A549 (cell line): ENCODE measurements around the gene IMPG1. TPM values are rescaled to one million over a fixed set of nuclear protein-coding genes. Genes with fewer than 3 reads are reported as not detected.
A peak's percentile ranks its signal among the peaks of the same experiment; 100 is the strongest.

ENCODE experiments used
- ATAC-seq, 2 experiments: fragments of 200-7000 bp in 1 of 2; fragments of >200 bp in 1 of 2; cut with Nextera tagmentation in 1 of 2; cut with Tn5 transposase in 1 of 2; 3 replicates each; pipeline versions ENCODE4 v1.8.0 to v1.9.1; 2018 to 2020; ENCODE audit warnings: mild to moderate bottlenecking in 1 of 2, moderate library complexity in 1 of 2
- CTCF ChIA-PET: fragments of 300-600 bp; sonication (Branson Sonifier 250); formaldehyde crosslinking; extraction: SDS; loops from one replicate; lab custom pipeline; 2021; ENCODE audit warnings: antibody characterized with exemption, inconsistent platforms; lab: Yijun Ruan, JAX
- POLR2A ChIA-PET: fragments of 350-600 bp; formaldehyde crosslinking; extraction: SDS; loops from one replicate; lab custom pipeline; 2021; ENCODE audit warnings: antibody characterized with exemption, inconsistent platforms; lab: Yijun Ruan, JAX
- DNase-seq, 2 experiments: peaks; one replicate each; pipeline versions ENCODE4 v3.0.0 to v3.0.0-alpha.2; 2011 to 2016; ENCODE audit warnings: low read depth in 1 of 2, low spot score in 1 of 2
- FAIRE-seq: peaks from 2 replicates; lab custom pipeline; 2011; peaks lifted over from hg19 to GRCh38; lab: Jason Lieb, UNC
- H3K27ac ChIP-seq, 2 experiments: fragments of >200 bp; sonication (Bioruptor Twin); formaldehyde crosslinking; 3 replicates each; pipeline ENCODE4 v1.5.1; 2016 to 2017
- H3K4me1 ChIP-seq: fragments of >200 bp; sonication (Bioruptor Twin); formaldehyde crosslinking; 3 replicates; pipeline ENCODE4 v1.6.1; 2016
- H3K4me2 ChIP-seq: fragments of >200 bp; sonication (Bioruptor Twin); formaldehyde crosslinking; 3 replicates; pipeline ENCODE4 v1.6.1; 2016
- H3K4me3 ChIP-seq: fragments of >200 bp; sonication (Bioruptor Twin); formaldehyde crosslinking; 3 replicates; pipeline ENCODE4 v1.5.1; 2016
- H3K9me3 ChIP-seq: fragments of >200 bp; sonication (Bioruptor Twin); formaldehyde crosslinking; 3 replicates; pipeline ENCODE4 v1.6.1; 2016
- CBX2 ChIP-seq: fragments of 200-600 bp; sonication (generic); IDR thresholded peaks from 2 replicates; pipeline ENCODE4 v1.6.1; 2016; ENCODE audit warnings: low read depth, mild to moderate bottlenecking, borderline replicate concordance
- CBX8 ChIP-seq: fragments of 200-600 bp; sonication (generic); IDR thresholded peaks from 2 replicates; pipeline ENCODE4 v1.6.1; 2016
- EHF ChIP-seq: fragments of 250-450 bp; sonication (Bioruptor Pico); IDR thresholded peaks from 2 replicates; pipeline ENCODE4 v1.5.0; 2020; ENCODE audit warnings: mild to moderate bottlenecking
- EP300 ChIP-seq, 2 experiments: fragments of >200 bp; sonication (Bioruptor Twin); formaldehyde crosslinking; IDR thresholded peaks; 2 replicates in 1 of 2; 3 replicates in 1 of 2; pipeline ENCODE4 v1.6.1; 2016 to 2017
- ESRRA ChIP-seq: fragments of 150-350 bp; IDR thresholded peaks from 2 replicates; pipeline ENCODE4 v1.6.1; 2014; ENCODE audit warnings: mild to moderate bottlenecking, low read length, borderline replicate concordance
- FOXS1 ChIP-seq: fragments of 250-450 bp; sonication (Bioruptor Pico); IDR thresholded peaks from 2 replicates; pipeline ENCODE4 v1.5.0; 2020; ENCODE audit warnings: mild to moderate bottlenecking, moderate library complexity
- GATA3 ChIP-seq: IDR thresholded peaks from 2 replicates; pipeline ENCODE4 v1.6.1; 2012; ENCODE audit warnings: borderline replicate concordance
- KDM5A ChIP-seq: fragments of 200-600 bp; sonication (generic); IDR thresholded peaks from 2 replicates; pipeline ENCODE4 v1.6.1; 2016; ENCODE audit warnings: antibody characterized with exemption, mild to moderate bottlenecking
- MAX ChIP-seq: IDR thresholded peaks from 2 replicates; pipeline ENCODE4 v1.6.1; 2012
- MYC ChIP-seq: IDR thresholded peaks from 2 replicates; pipeline ENCODE4 v1.6.1; 2012; ENCODE audit warnings: mild to moderate bottlenecking, inconsistent platforms, low read length, improper control_type of control experiment, borderline replicate concordance
- PBX3 ChIP-seq: IDR thresholded peaks from 2 replicates; pipeline ENCODE4 v1.6.1; 2012
- POLR2A ChIP-seq: IDR thresholded peaks from 2 replicates; pipeline ENCODE4 v1.6.1; 2012; ENCODE audit warnings: mild to moderate bottlenecking, low read length
- RAD21 ChIP-seq, 2 experiments: fragments of >200 bp in 1 of 2; sonication (Bioruptor Twin) in 1 of 2; formaldehyde crosslinking in 1 of 2; IDR thresholded peaks in 1 of 2; conservative IDR thresholded peaks in 1 of 2; 2 replicates in 1 of 2; 3 replicates in 1 of 2; pipeline ENCODE4 v1.6.1; 2012 to 2018; ENCODE audit warnings: inconsistent platforms in 1 of 2
- RCOR1 ChIP-seq: fragments of 150-350 bp; IDR thresholded peaks from 2 replicates; pipeline ENCODE4 v1.6.1; 2014; ENCODE audit warnings: antibody characterized with exemption, low read length, low read depth
- REST ChIP-seq: fragments of 200-600 bp; sonication (generic); IDR thresholded peaks from 2 replicates; pipeline ENCODE4 v1.6.1; 2016; ENCODE audit warnings: antibody characterized with exemption, mild to moderate bottlenecking, moderate library complexity
- SMC3 ChIP-seq: fragments of >200 bp; sonication (Bioruptor Twin); formaldehyde crosslinking; IDR thresholded peaks from 3 replicates; pipeline ENCODE4 v1.6.1; 2018; ENCODE audit warnings: inconsistent platforms
- SREBF2 ChIP-seq: fragments of 450-650 bp; IDR thresholded peaks from 2 replicates; pipeline ENCODE4 v1.6.1; 2014; ENCODE audit warnings: mild to moderate bottlenecking, moderate library complexity
- TP53 ChIP-seq: fragments of 250-450 bp; sonication (Bioruptor Pico); IDR thresholded peaks from 2 replicates; pipeline ENCODE4 v1.5.0; 2021; ENCODE audit warnings: mild to moderate bottlenecking, moderate library complexity
- ZFP36 ChIP-seq: fragments of 450-650 bp; IDR thresholded peaks from 2 replicates; pipeline ENCODE4 v1.6.1; 2014; ENCODE audit warnings: borderline replicate concordance; ENCODE audit not compliant: partially characterized antibody
- ZNF302 ChIP-seq: fragments of 250-450 bp; sonication (Bioruptor Pico); IDR thresholded peaks from 2 replicates; pipeline ENCODE4 v1.9.0; 2021; ENCODE audit warnings: inconsistent platforms, mild to moderate bottlenecking, moderate library complexity
- ZSCAN20 ChIP-seq: fragments of 250-450 bp; sonication (Bioruptor Pico); IDR thresholded peaks from 2 replicates; pipeline ENCODE4 v1.8.0; 2022; ENCODE audit warnings: mild to moderate bottlenecking, moderate library complexity
- WGBS: methylation state at CpG from one replicate; pipeline ENCODE4 v1.1.6; 2017; ENCODE audit errors: missing lambda C conversion rate; 5-methylcytosine and 5-hydroxymethylcytosine counted together
- polyA plus RNA-seq, 4 experiments: library from polyadenylated mRNA; depleted of rRNA in 3 of 4; stranded (reverse); fragments of >200 nt; fragmentation: RNase III in 1 of 4; extraction: RNeasy Plus Mini Kit Qiagen cat#74134 plus additional on column Dnase treatment in 1 of 4; gene quantifications; 2 replicates in 3 of 4; 3 replicates in 1 of 4; pipeline ENCODE4 v1.2.3, GENCODE V29; 2011 to 2017
- TF ChIP-seq, protein P1 (sequence below): fragments of >200 bp; sonication (Bioruptor Twin); formaldehyde crosslinking; IDR thresholded peaks from 3 replicates; pipeline ENCODE4 v1.5.1; 2016

IMPG1 gene
- polyA plus RNA-seq, 2 of the 4 experiments (the other 2 are of a cell fraction) = not detected

- CTCF ChIA-PET = no interaction called here
- no peak overlapping the region for H3K27ac ChIP-seq
- H3K4me3 ChIP-seq = no peak overlapping the region
- ATAC-seq (no peak), DNase-seq (no peak), FAIRE-seq (no peak)
- WGBS = 93% methylated on average over 3 of the region's 3 CpGs
- TF ChIP-seq ZSCAN20 (no peak), SREBF2 (no peak)
- POLR2A ChIA-PET = no interaction called here
- no peak overlapping the region for H3K4me2 ChIP-seq
- no peaks in the 10 kb centered on the region for H3K9me3 ChIP-seq
- no peaks in the 10 kb centered on the region for H3K4me1 ChIP-seq
Observed at GRCh38 chr6:75896526-75896925, 175.9 kb downstream of the IMPG1 start.

GRCh38 chr6:75893776-75894152 lies 178.7 kb downstream of the IMPG1 start:
- FAIRE-seq (no peak), ATAC-seq (no peak), DNase-seq (no peak)
- Histone ChIP-seq H3K9me3 (no peaks in the 10 kb centered on the region), H3K27ac (no peak overlapping the region), H3K4me1 (no peaks in the 10 kb centered on the region), H3K4me3 (no peak overlapping the region), H3K4me2 (no peak overlapping the region)
- CTCF ChIA-PET = interaction anchor here (0.6 to 2.6 kb wide), 11 partner anchors 9 to 964 kb away, joined by 3 to 29 read pairs (median 4); no protein-coding TSS in a partner anchor
- TF ChIP-seq RCOR1 = no peak
- TF ChIP-seq SREBF2 = no peak
- WGBS = 28% methylated on average over 2 of the region's 2 CpGs
- POLR2A ChIA-PET = no interaction called here

DNA sequence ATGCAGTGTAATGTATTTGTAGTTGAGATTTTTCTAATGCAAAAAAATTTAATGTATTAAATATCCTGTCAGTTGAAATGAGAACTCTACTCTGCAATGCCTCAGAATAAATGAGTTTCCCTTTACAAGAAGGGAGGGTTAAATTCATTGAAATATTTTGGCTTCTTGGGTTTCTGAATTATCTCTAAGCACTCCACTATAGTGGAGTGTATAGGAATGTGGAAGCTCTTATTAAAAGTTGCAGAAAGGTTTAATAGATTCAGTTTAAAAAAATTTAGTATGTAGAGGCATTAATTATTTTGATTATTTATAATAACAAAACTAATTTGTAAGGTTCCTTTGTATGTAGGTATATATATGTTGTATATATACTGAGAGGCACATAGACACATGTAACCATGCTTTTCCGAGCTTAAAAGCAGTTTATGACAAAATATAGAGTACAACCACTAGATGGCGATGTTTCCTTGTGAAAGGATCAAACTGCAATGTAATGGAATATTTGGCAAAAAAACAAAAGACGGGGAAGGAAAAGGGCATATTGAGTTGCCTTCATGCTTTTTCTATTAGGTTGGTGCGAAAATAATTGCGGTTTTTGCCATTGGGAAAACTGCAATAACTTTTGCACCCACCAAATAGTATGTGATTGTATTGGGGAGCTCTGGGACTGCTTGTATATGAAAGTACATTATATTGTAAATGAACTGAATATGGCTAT lies 179.2 kb downstream of the IMPG1 start:
- DNase-seq = peak; percentile 5 to 57
- WGBS = 7% methylated on average over 5 of the region's 5 CpGs
- no peaks in the 10 kb centered on the region for H3K4me1 ChIP-seq
- no peaks in the 10 kb centered on the region for H3K9me3 ChIP-seq
- no peak overlapping the region for H3K4me3 ChIP-seq
- CTCF ChIA-PET = interaction anchor here (0.6 to 2.6 kb wide), 12 partner anchors 9 to 964 kb away, joined by 3 to 29 read pairs (median 4); no protein-coding TSS in a partner anchor
- POLR2A ChIA-PET = no interaction called here
- no peak overlapping the region for H3K4me2 ChIP-seq
- peak; percentile 66 to 78; a peak in 4 of 6 replicates for ATAC-seq
- TF ChIP-seq RCOR1 (no peak), RAD21 (conservative IDR thresholded peaks at IDR 0.05 in 1 of 2, IDR thresholded peaks at IDR 0.05 in 1 of 2) (peak; percentile 66 to 67), CBX8 (no peak), PBX3 (no peak), SMC3 (peak; percentile 27; the same call in 1 of the 3 replicates)
- TF ChIP-seq, protein P1, sequence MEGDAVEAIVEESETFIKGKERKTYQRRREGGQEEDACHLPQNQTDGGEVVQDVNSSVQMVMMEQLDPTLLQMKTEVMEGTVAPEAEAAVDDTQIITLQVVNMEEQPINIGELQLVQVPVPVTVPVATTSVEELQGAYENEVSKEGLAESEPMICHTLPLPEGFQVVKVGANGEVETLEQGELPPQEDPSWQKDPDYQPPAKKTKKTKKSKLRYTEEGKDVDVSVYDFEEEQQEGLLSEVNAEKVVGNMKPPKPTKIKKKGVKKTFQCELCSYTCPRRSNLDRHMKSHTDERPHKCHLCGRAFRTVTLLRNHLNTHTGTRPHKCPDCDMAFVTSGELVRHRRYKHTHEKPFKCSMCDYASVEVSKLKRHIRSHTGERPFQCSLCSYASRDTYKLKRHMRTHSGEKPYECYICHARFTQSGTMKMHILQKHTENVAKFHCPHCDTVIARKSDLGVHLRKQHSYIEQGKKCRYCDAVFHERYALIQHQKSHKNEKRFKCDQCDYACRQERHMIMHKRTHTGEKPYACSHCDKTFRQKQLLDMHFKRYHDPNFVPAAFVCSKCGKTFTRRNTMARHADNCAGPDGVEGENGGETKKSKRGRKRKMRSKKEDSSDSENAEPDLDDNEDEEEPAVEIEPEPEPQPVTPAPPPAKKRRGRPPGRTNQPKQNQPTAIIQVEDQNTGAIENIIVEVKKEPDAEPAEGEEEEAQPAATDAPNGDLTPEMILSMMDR = peak; percentile 68
- TF ChIP-seq, all 56 proteins: peak for 3
- no peak overlapping the region for H3K27ac ChIP-seq
- no peak for FAIRE-seq

DNA sequence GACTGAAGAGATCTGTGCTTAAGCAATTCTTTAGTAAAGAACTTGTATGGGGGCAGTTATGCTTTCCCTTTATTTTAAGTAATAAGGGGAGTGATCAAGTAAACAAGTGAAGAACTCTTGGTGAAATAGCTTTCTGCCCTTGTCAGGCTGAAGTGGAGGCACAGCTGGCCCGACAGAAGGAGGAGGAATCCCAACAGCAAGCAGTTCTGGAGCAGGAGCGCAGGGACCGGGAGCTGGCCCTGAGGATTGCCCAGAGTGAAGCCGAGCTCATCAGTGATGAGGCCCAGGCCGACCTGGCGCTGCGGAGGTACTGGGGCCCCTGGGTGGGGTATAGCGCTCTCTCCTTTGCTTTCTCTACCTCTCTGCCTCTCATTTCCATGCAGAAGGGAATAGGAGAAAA lies 180.1 kb downstream of the IMPG1 start:
- DNase-seq (no peak), ATAC-seq (no peak), FAIRE-seq (no peak)
- H3K9me3 ChIP-seq = no peaks in the 10 kb centered on the region
- no peaks in the 10 kb centered on the region for H3K4me1 ChIP-seq
- CTCF ChIA-PET = interaction anchor here (0.7 to 2.6 kb wide), 6 partner anchors 13 to 141 kb away, joined by 3 to 29 read pairs (median 4); no protein-coding TSS in a partner anchor
- TF ChIP-seq MYC = no peak
- no peak for TF ChIP-seq MAX
- no peak for TF ChIP-seq FOXS1 (CRISPR knock-in tag)
- TF ChIP-seq ZNF302 = no peak
- no peak for TF ChIP-seq SREBF2
- no peak for TF ChIP-seq TP53 (CRISPR knock-in tag)
- TF ChIP-seq KDM5A = no peak
- TF ChIP-seq EP300 (IDR thresholded peaks at IDR 0.05) = no peak
- no peak for TF ChIP-seq POLR2A
- TF ChIP-seq ZFP36 = no peak
- TF ChIP-seq SMC3 = no peak
- TF ChIP-seq CBX2 = no peak
- TF ChIP-seq ESRRA = no peak
- no peak for TF ChIP-seq GATA3
- no peak for TF ChIP-seq REST
- TF ChIP-seq EHF (CRISPR knock-in tag) = no peak
- H3K4me2 ChIP-seq = no peak overlapping the region
- 90% methylated on average over 8 of the region's 8 CpGs for WGBS
- no peak overlapping the region for H3K27ac ChIP-seq
- no peak overlapping the region for H3K4me3 ChIP-seq
- POLR2A ChIA-PET = interaction anchor here (0.5 kb wide), 1 partner anchor 83 kb away, joined by 3 read pairs; no protein-coding TSS in a partner anchor
